ENCODE measurements around the gene CDSN. TPM values are rescaled to one million over a fixed set of nuclear protein-coding genes. Genes with fewer than 3 reads are reported as not detected.

Gene CDSN
- total and polyA plus RNA-seq, 2 experiments from 2014 or later, result not detected

GRCh38 chr6:31075528-31075927, 44.7 kb downstream of the CDSN start:
- H3K36me3 ChIP-seq (replicated peaks; ENCODE audit: insufficient read depth, low read depth), result no peaks in the 10 kb centered on the region
- no peaks in the 10 kb centered on the region for H3K4me1 ChIP-seq (ENCODE audit: insufficient read depth)
- no peaks in the 10 kb centered on the region for H3K27me3 ChIP-seq
- H3K4me2 ChIP-seq, result no peak overlapping the region
- no peaks in the 10 kb centered on the region for H3K9me3 ChIP-seq (ENCODE audit: low read depth)
- DNase-seq (ENCODE audit: low spot score), result no peak
- no peak overlapping the region for H3K4me3 ChIP-seq
- H3K27ac ChIP-seq, result no peak overlapping the region
- no peaks in the 10 kb centered on the region for H3K79me2 ChIP-seq
- no peak overlapping the region for H2AFZ ChIP-seq
- H4K20me1 ChIP-seq (ENCODE audit: insufficient read depth, poor library complexity, severe bottlenecking), result no peaks in the 10 kb centered on the region
- 95% methylated on average over 1 of the region's 1 CpG for WGBS (ENCODE audit: low lambda C conversion rate, missing lambda C conversion rate)
- TF ChIP-seq CTCF (IDR thresholded peaks at IDR 0.05; ENCODE audit: poor library complexity), result no peak
- TF ChIP-seq EZH2 (IDR thresholded peaks at IDR 0.05; ENCODE audit: borderline replicate concordance), result no peak
- TF ChIP-seq EZH2phosphoT487 (IDR thresholded peaks at IDR 0.05; ENCODE audit: low read depth, severe bottlenecking, unreplicated experiment), result no peak
- H3K9me2 ChIP-seq (replicated peaks; ENCODE audit: insufficient read depth), result no peaks in the 10 kb centered on the region

GRCh38 chr6:31074401-31074800, 45.8 kb downstream of the CDSN start:
- no peaks in the 10 kb centered on the region for H3K9me2 ChIP-seq (replicated peaks; ENCODE audit: insufficient read depth)
- H3K79me2 ChIP-seq, result no peaks in the 10 kb centered on the region

GRCh38 chr6:31070711-31071197, 49.5 kb downstream of the CDSN start:
- Histone ChIP-seq H3K79me2 (no peaks in the 10 kb centered on the region), H3K27me3 (no peaks in the 10 kb centered on the region), H3K9me3 (ENCODE audit: low read depth) (no peaks in the 10 kb centered on the region), H3K36me3 (replicated peaks; ENCODE audit: insufficient read depth, low read depth) (no peaks in the 10 kb centered on the region), H3K4me3 (no peak overlapping the region), H3K9me2 (replicated peaks; ENCODE audit: insufficient read depth) (no peaks in the 10 kb centered on the region), H3K4me2 (no peak overlapping the region), H2AFZ (no peak overlapping the region), H4K20me1 (ENCODE audit: insufficient read depth, poor library complexity, severe bottlenecking) (no peaks in the 10 kb centered on the region), H3K4me1 (ENCODE audit: insufficient read depth) (peaks cover 6% of the 10 kb centered on the region), H3K27ac (no peak overlapping the region)
- TF ChIP-seq CTCF (IDR thresholded peaks at IDR 0.05; ENCODE audit: poor library complexity) (peak; percentile 73), EZH2phosphoT487 (IDR thresholded peaks at IDR 0.05; ENCODE audit: low read depth, severe bottlenecking, unreplicated experiment) (no peak)
- WGBS (ENCODE audit: low lambda C conversion rate, missing lambda C conversion rate), result 27% methylated on average over 6 of the region's 6 CpGs
- peak; percentile 86 for DNase-seq (ENCODE audit: low spot score)

More at GRCh38 chr6:31074401-31074800, 45.8 kb downstream of the CDSN start:
- no peaks in the 10 kb centered on the region for H4K20me1 ChIP-seq (ENCODE audit: insufficient read depth, poor library complexity, severe bottlenecking)
- H3K36me3 ChIP-seq (replicated peaks; ENCODE audit: insufficient read depth, low read depth), result no peaks in the 10 kb centered on the region
- no peak overlapping the region for H3K27ac ChIP-seq
- DNase-seq (ENCODE audit: low spot score), result peak; percentile 38
- TF ChIP-seq EZH2phosphoT487 (IDR thresholded peaks at IDR 0.05; ENCODE audit: low read depth, severe bottlenecking, unreplicated experiment) (no peak), CTCF (IDR thresholded peaks at IDR 0.05; ENCODE audit: poor library complexity) (no peak), EZH2 (IDR thresholded peaks at IDR 0.05; ENCODE audit: borderline replicate concordance) (no peak)
- H3K4me1 ChIP-seq (ENCODE audit: insufficient read depth), result no peaks in the 10 kb centered on the region
- H3K4me3 ChIP-seq, result no peak overlapping the region
- WGBS (ENCODE audit: low lambda C conversion rate, missing lambda C conversion rate), result 55% methylated on average over 4 of the region's 4 CpGs
- H3K27me3 ChIP-seq, result no peaks in the 10 kb centered on the region
- H3K4me2 ChIP-seq, result no peak overlapping the region
- H2AFZ ChIP-seq, result no peak overlapping the region
- H3K9me3 ChIP-seq (ENCODE audit: low read depth), result no peaks in the 10 kb centered on the region
